HepG2 (cell line): ENCODE data around the gene TSHZ2. TPM values are rescaled to one million over a fixed set of nuclear protein-coding genes. Genes with fewer than 3 reads are reported as not detected.

Experiments used
- ATAC-seq: fragments of 200-7000 bp; cut with Tn5 transposase; 3 replicates; pipeline ENCODE4 v1.9.1; 2020; ENCODE audit warnings: mild to moderate bottlenecking, moderate library complexity
- BruUV-seq: library from RNA; stranded (reverse); fragments of 400-500 nt; replicated peaks from 2 replicates; lab custom pipeline; 2021; lab: Mats Ljungman, UMichigan
- CTCF ChIA-PET: fragments of 300-600 bp; formaldehyde crosslinking; extraction: SDS; loops from one replicate; lab custom pipeline; 2021; ENCODE audit warnings: low total read pairs, inconsistent platforms, low intra/inter-chr PET ratio; lab: Yijun Ruan, JAX
- POLR2A ChIA-PET: fragments of 350-600 bp; sonication (Branson Sonifier 250); formaldehyde crosslinking; loops from one replicate; lab custom pipeline; 2020; ENCODE audit warnings: antibody characterized with exemption, inconsistent platforms; lab: Yijun Ruan, JAX
- DNase-seq: peaks from one replicate; pipeline ENCODE4 v3.0.0-alpha.2; 2015; ENCODE audit warnings: low spot score
- FAIRE-seq: peaks from 3 replicates; lab custom pipeline; 2011; peaks lifted over from hg19 to GRCh38; lab: Jason Lieb, UNC
- H2AFZ ChIP-seq: one replicate; pipeline ENCODE4 v1.6.1; 2011; ENCODE audit warnings: low read length, inconsistent platforms
- H3K27ac ChIP-seq: fragments of 300-600 bp; 3 replicates; pipeline ENCODE4 v1.8.0; 2011; ENCODE audit warnings: mixed run types, mild to moderate bottlenecking, mixed read lengths, low read length, inconsistent platforms; ENCODE audit not compliant: insufficient read depth; ENCODE audit errors: extremely low read length
- H3K27me3 ChIP-seq, 2 experiments: fragments of 200-600 bp in 1 of 2; 2 replicates in 1 of 2; 3 replicates in 1 of 2; pipeline versions ENCODE4 v1.6.0 to v1.8.0; 2011; ENCODE audit warnings: low read length in 2 of 2, mild to moderate bottlenecking in 2 of 2, moderate library complexity in 2 of 2, inconsistent platforms in 1 of 2; ENCODE audit not compliant: insufficient read depth in 2 of 2, control insufficient read depth in 1 of 2
- H3K36me3 ChIP-seq, 2 experiments: fragments of 200-600 bp in 1 of 2; replicated peaks in 1 of 2; 2 replicates in 1 of 2; 3 replicates in 1 of 2; pipeline versions ENCODE4 v1.5.1 to v1.8.0; 2011; ENCODE audit warnings: low read length in 2 of 2, inconsistent platforms in 1 of 2; ENCODE audit not compliant: insufficient read depth in 2 of 2, control insufficient read depth in 1 of 2
- H3K4me1 ChIP-seq: 2 replicates; pipeline ENCODE4 v1.5.1; 2012; ENCODE audit warnings: low read length, inconsistent platforms; ENCODE audit not compliant: insufficient read depth
- H3K4me2 ChIP-seq: 2 replicates; pipeline ENCODE4 v1.6.0; 2011; ENCODE audit warnings: low read depth, low read length, inconsistent platforms
- H3K4me3 ChIP-seq, 3 experiments: fragments of 200-600 bp in 1 of 3; sonication (generic), shearing (Covaris generic) in 1 of 3; replicated peaks in 1 of 3; 2 replicates each; pipeline ENCODE4 v1.5.1; 2011 to 2016; ENCODE audit warnings: low read length in 3 of 3, inconsistent platforms in 2 of 3, low read depth in 2 of 3, mild to moderate bottlenecking in 2 of 3, control low read depth in 1 of 3, mixed read lengths in 1 of 3; ENCODE audit not compliant: insufficient read depth in 1 of 3
- H3K79me2 ChIP-seq: one replicate; pipeline ENCODE4 v1.6.1; 2011; ENCODE audit warnings: low read length, inconsistent platforms; ENCODE audit not compliant: insufficient read depth
- H3K9ac ChIP-seq: 2 replicates; pipeline ENCODE4 v1.6.0; 2011; ENCODE audit warnings: mild to moderate bottlenecking, low read depth, low read length, inconsistent platforms; ENCODE audit not compliant: insufficient read depth
- H3K9me3 ChIP-seq: 2 replicates; pipeline ENCODE4 v1.5.1; 2012; ENCODE audit warnings: mild to moderate bottlenecking, low read length
- H4K20me1 ChIP-seq: 2 replicates; pipeline ENCODE4 v1.6.0; 2011; ENCODE audit warnings: inconsistent platforms, mild to moderate bottlenecking, low read length, moderate library complexity; ENCODE audit not compliant: insufficient read depth
- CREB1 ChIP-seq, 2 experiments: fragments of 450-650 bp in 1 of 2; IDR thresholded peaks; 2 replicates each; pipeline ENCODE4 v1.6.1; 2016 to 2017; ENCODE audit warnings: control low read depth in 1 of 2, mild to moderate bottlenecking in 1 of 2, missing compliant biosample characterization in 1 of 2, missing genetic modification characterization in 1 of 2
- KDM1A ChIP-seq: IDR thresholded peaks from 2 replicates; pipeline ENCODE4 v1.6.1; 2016; ENCODE audit warnings: missing compliant biosample characterization
- SKI ChIP-seq: fragments of 450-650 bp; IDR thresholded peaks from one replicate; pipeline ENCODE4 v1.6.1; 2018; ENCODE audit warnings: mild to moderate bottlenecking; ENCODE audit not compliant: partially characterized antibody
- ZNF143 ChIP-seq: sonication (generic); formaldehyde crosslinking; IDR thresholded peaks from 2 replicates; pipeline ENCODE4 v1.4.0; 2020; ENCODE audit warnings: missing genetic modification reagents
- ZNF256 ChIP-seq: sonication (generic); formaldehyde crosslinking; conservative IDR thresholded peaks from 2 replicates; pipeline ENCODE4 v1.4.0; 2020; ENCODE audit warnings: missing genetic modification reagents
- ZNF282 ChIP-seq: fragments of 450-650 bp; IDR thresholded peaks from 2 replicates; pipeline ENCODE4 v1.6.1; 2018; ENCODE audit not compliant: partially characterized antibody
- ZNF569 ChIP-seq: sonication (generic); formaldehyde crosslinking; IDR thresholded peaks from 2 replicates; pipeline ENCODE4 v1.5.0; 2020; ENCODE audit warnings: mild to moderate bottlenecking, missing genetic modification reagents, moderate library complexity, borderline replicate concordance
- WGBS: methylation state at CpG from one replicate; pipeline ENCODE4 v1.1.6; 2017; ENCODE audit warnings: low lambda C conversion rate; 5-methylcytosine and 5-hydroxymethylcytosine counted together
- in situ Hi-C: cut with HindIII; loops from 2 replicates; pipeline ENCODE4 v1.10.0; 2017; ENCODE audit warnings: low pct_unique_long_range_greater_than_20kb; ENCODE audit not compliant: extremely low pct_ligation_motif_present
- intact Hi-C: fragments of 100-400 bp; cut with micrococcal nuclease; formaldehyde crosslinking; loops from one replicate; pipeline ENCODE4 v1.10.0; 2022; ENCODE audit not compliant: unreplicated experiment
- polyA plus RNA-seq, 8 experiments: library from polyadenylated mRNA; depleted of rRNA in 3 of 8; stranded (reverse) in 7 of 8; unstranded in 1 of 8; fragments of >200 nt; fragmentation: Illumina TruSeq in 4 of 8; extraction: Trizol in 4 of 8; gene quantifications; 2 replicates each; pipeline versions ENCODE4 v1.2.1 to v1.2.3, GENCODE V29; 2011 to 2016; ENCODE audit warnings: low read depth in 4 of 8, missing spikeins in 1 of 8, mixed read lengths in 1 of 8; ENCODE audit not compliant: insufficient read depth in 1 of 8
- total RNA-seq, 5 experiments: library from RNA; depleted of rRNA; stranded (reverse); fragments of >200 nt; fragmentation: Illumina TruSeq; extraction: Trizol; gene quantifications; 2 replicates each; pipeline ENCODE4 v1.2.3, GENCODE V29; 2016; ENCODE audit warnings: low read depth in 1 of 5
- TF ChIP-seq, protein P1 (sequence below): sonication (generic); formaldehyde crosslinking; IDR thresholded peaks from 2 replicates; pipeline ENCODE4 v1.5.1; 2020; ENCODE audit warnings: missing genetic modification reagents, mild to moderate bottlenecking, borderline replicate concordance
- TF ChIP-seq, protein P2 (sequence below): sonication (generic); formaldehyde crosslinking; IDR thresholded peaks from 2 replicates; pipeline ENCODE4 v1.4.0; 2020; ENCODE audit warnings: missing genetic modification reagents, borderline replicate concordance
- TF ChIP-seq, protein P3 (sequence below): sonication (generic); formaldehyde crosslinking; IDR thresholded peaks from 2 replicates; pipeline ENCODE4 v1.5.1; 2020; ENCODE audit warnings: missing genetic modification reagents, mild to moderate bottlenecking, borderline replicate concordance

The TSHZ2 gene
- total and polyA plus RNA-seq, 2 of the 13 experiments (the other 11 are each of a cell fraction or from before 2014, with no cell fraction given) = 0.01 TPM; not detected in 1

DNA sequence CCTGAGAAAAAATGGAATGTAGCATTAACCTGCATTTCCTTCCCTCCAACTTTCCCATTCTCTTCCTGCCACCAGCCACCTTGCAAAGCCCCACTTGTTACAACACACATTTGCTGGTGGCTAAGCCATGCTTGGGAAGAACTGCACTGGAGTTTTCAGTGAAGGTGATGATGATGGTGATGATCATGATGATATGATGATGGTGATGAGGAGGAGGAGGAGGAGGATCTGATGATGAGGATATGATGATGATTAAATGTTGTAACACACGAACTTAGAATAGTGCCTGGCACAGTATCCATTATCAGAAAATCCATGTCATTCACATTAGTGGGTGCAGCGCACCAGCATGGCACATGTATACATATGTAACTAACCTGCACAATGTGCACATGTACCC is 297.2 kb downstream of the TSHZ2 start:
- ATAC-seq (no peak), FAIRE-seq (no peak), DNase-seq (no peak)
- POLR2A ChIA-PET = no interaction called here
- WGBS = 24% methylated on average over 2 of the region's 2 CpGs
- no peaks in the 10 kb centered on the region for H3K4me1 ChIP-seq
- H3K4me3 ChIP-seq = no peak overlapping the region
- no peak overlapping the region for H3K9ac ChIP-seq
- H3K27ac ChIP-seq = no peak overlapping the region
- TF ChIP-seq SKI (no peak), CREB1 (IDR thresholded peaks at IDR 0.05) (peak; percentile 81), CREB1 (CRISPR knock-in tag; IDR thresholded peaks at IDR 0.05) (no peak)
- H4K20me1 ChIP-seq = no peaks in the 10 kb centered on the region
- BruUV-seq = no TSS peak
- H3K9me3 ChIP-seq = no peaks in the 10 kb centered on the region
- H3K27me3 ChIP-seq = no peaks in the 10 kb centered on the region; a peak in 1 of 5 replicates
- H3K79me2 ChIP-seq = no peaks in the 10 kb centered on the region
- H3K4me2 ChIP-seq = no peak overlapping the region
- intact Hi-C loops = no loop called here
- CTCF ChIA-PET = no interaction called here
- H3K36me3 ChIP-seq = no peaks in the 10 kb centered on the region
- H2AFZ ChIP-seq = no peak overlapping the region
- in situ Hi-C loops = no loop called here

DNA sequence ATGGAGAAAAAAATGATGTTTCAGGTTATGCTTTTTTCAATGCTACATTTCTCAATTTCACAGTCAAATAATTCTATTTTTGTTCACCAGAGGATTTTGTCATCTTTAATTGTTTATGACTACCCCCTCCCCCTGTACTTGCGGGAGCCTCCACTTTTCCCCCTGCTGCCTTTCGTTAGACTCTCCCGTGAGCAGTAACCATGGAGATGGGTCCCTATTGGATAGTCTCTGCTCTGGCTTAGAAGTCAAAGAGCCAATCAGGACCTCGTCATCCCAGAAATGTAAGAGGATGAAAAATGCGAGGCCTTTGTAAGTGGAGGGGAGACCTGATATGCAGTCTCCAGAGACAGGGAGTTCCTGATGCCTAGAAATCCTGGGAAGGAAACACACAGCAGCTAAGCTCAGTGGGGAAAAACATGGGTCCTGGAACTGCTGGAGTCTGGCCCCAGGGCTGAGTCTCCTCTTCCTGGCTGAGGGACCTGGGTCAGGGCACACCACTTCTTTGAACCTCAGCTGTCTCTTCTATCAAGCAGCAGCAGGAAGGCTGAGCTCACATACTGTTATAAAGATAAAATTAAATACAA is 298.7 kb downstream of the TSHZ2 start:
- CTCF ChIA-PET = no interaction called here
- no peak overlapping the region for H3K4me2 ChIP-seq
- H2AFZ ChIP-seq = no peak overlapping the region
- 8% methylated on average over 5 of the region's 5 CpGs for WGBS
- H3K27ac ChIP-seq = no peak overlapping the region
- H3K9me3 ChIP-seq = no peaks in the 10 kb centered on the region
- no peaks in the 10 kb centered on the region for H4K20me1 ChIP-seq
- FAIRE-seq (no peak), ATAC-seq (no peak), DNase-seq (no peak)
- no peaks in the 10 kb centered on the region for H3K79me2 ChIP-seq
- in situ Hi-C loops = no loop called here
- H3K4me3 ChIP-seq = no peak overlapping the region
- intact Hi-C loops = no loop called here
- no peaks in the 10 kb centered on the region for H3K4me1 ChIP-seq
- H3K27me3 ChIP-seq = no peaks in the 10 kb centered on the region; a peak in 1 of 5 replicates
- POLR2A ChIA-PET = no interaction called here
- no peaks in the 10 kb centered on the region for H3K36me3 ChIP-seq
- H3K9ac ChIP-seq = no peak overlapping the region
- BruUV-seq = no TSS peak
- no peak for TF ChIP-seq ZNF569 (CRISPR knock-in tag)
- TF ChIP-seq, protein P1, sequence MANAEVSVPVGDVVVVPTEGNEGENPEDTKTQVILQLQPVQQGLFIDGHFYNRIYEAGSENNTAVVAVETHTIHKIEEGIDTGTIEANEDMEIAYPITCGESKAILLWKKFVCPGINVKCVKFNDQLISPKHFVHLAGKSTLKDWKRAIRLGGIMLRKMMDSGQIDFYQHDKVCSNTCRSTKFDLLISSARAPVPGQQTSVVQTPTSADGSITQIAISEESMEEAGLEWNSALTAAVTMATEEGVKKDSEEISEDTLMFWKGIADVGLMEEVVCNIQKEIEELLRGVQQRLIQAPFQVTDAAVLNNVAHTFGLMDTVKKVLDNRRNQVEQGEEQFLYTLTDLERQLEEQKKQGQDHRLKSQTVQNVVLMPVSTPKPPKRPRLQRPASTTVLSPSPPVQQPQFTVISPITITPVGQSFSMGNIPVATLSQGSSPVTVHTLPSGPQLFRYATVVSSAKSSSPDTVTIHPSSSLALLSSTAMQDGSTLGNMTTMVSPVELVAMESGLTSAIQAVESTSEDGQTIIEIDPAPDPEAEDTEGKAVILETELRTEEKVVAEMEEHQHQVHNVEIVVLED (CRISPR knock-in tag) = no peak
- TF ChIP-seq KDM1A (CRISPR knock-in tag) = no peak
- TF ChIP-seq ZNF282 = no peak
- no peak for TF ChIP-seq ZNF143 (CRISPR knock-in tag)
- TF ChIP-seq, protein P2, sequence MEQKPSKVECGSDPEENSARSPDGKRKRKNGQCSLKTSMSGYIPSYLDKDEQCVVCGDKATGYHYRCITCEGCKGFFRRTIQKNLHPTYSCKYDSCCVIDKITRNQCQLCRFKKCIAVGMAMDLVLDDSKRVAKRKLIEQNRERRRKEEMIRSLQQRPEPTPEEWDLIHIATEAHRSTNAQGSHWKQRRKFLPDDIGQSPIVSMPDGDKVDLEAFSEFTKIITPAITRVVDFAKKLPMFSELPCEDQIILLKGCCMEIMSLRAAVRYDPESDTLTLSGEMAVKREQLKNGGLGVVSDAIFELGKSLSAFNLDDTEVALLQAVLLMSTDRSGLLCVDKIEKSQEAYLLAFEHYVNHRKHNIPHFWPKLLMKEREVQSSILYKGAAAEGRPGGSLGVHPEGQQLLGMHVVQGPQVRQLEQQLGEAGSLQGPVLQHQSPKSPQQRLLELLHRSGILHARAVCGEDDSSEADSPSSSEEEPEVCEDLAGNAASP (CRISPR knock-in tag) = no peak
- TF ChIP-seq ZNF256 (CRISPR knock-in tag) = no peak
- TF ChIP-seq, protein P3, sequence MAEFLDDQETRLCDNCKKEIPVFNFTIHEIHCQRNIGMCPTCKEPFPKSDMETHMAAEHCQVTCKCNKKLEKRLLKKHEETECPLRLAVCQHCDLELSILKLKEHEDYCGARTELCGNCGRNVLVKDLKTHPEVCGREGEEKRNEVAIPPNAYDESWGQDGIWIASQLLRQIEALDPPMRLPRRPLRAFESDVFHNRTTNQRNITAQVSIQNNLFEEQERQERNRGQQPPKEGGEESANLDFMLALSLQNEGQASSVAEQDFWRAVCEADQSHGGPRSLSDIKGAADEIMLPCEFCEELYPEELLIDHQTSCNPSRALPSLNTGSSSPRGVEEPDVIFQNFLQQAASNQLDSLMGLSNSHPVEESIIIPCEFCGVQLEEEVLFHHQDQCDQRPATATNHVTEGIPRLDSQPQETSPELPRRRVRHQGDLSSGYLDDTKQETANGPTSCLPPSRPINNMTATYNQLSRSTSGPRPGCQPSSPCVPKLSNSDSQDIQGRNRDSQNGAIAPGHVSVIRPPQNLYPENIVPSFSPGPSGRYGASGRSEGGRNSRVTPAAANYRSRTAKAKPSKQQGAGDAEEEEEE (CRISPR knock-in tag) = no peak
